ENCODE data around the gene IGSF8. TPM values are rescaled to one million over a fixed set of nuclear protein-coding genes. Genes with fewer than 3 reads are reported as not detected.

IGSF8 gene
- total RNA-seq, 1 donor from 2014 or later, result 32.9 TPM

DNA sequence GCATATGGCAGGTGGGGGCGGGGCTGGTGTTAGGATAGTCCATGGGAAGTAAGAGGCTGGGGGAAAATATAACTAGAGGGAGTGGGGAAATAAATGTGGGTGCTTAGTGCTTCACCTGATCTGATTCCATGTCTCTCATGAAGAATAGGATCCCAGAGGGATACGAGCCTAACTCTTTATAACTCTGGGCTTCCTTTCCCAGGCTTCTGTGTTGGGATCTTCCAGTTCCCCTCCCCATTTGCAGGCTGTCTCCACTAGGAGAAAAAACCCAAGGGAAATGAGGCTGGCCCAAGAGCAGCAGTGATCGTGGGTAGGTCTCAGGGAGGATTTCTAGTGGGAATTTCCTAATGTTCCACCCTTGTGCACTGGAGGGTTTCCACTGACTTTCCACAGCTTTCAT is 15.5 kb downstream of the IGSF8 start:
- no peak overlapping the region for H3K4me3 ChIP-seq (ENCODE audit: low read depth, low read length)
- no peak for TF ChIP-seq CTCF (IDR thresholded peaks at IDR 0.05; ENCODE audit: insufficient read depth, low read length, poor library complexity, severe bottlenecking)
- H3K36me3 ChIP-seq (ENCODE audit: control insufficient read depth, insufficient read depth, low read length), result no peaks in the 10 kb centered on the region
- peaks cover 50% of the 10 kb centered on the region for H3K27me3 ChIP-seq (ENCODE audit: control insufficient read depth, insufficient read depth, low read length)
- DNase-seq (ENCODE audit: low read depth), result no peak

DNA sequence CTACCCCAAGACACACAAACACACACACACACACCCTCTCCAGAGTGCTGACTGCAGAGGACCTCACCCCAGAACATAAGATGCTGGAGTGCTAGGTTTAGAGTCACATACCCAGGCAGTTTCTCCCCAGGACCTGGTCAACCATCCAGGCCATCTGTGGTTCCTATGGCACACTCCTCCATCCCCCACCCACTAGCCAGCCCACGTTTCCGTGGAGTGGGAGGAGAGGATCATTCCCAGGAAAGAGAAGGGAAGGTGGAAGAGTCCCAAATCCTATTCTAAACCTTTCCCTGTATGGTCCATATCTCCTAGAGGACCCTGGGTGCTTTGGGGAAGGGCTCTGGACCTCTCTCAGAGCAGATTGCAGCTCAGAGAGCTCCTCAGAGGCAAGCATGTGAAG is 15.9 kb downstream of the IGSF8 start:
- no peaks in the 10 kb centered on the region for H3K36me3 ChIP-seq (ENCODE audit: control insufficient read depth, insufficient read depth, low read length)
- H3K27me3 ChIP-seq (ENCODE audit: control insufficient read depth, insufficient read depth, low read length), result peaks cover 51% of the 10 kb centered on the region
- DNase-seq (ENCODE audit: low read depth), result no peak
- TF ChIP-seq CTCF (IDR thresholded peaks at IDR 0.05; ENCODE audit: insufficient read depth, low read length, poor library complexity, severe bottlenecking), result no peak
- no peak overlapping the region for H3K4me3 ChIP-seq (ENCODE audit: low read depth, low read length)

DNA sequence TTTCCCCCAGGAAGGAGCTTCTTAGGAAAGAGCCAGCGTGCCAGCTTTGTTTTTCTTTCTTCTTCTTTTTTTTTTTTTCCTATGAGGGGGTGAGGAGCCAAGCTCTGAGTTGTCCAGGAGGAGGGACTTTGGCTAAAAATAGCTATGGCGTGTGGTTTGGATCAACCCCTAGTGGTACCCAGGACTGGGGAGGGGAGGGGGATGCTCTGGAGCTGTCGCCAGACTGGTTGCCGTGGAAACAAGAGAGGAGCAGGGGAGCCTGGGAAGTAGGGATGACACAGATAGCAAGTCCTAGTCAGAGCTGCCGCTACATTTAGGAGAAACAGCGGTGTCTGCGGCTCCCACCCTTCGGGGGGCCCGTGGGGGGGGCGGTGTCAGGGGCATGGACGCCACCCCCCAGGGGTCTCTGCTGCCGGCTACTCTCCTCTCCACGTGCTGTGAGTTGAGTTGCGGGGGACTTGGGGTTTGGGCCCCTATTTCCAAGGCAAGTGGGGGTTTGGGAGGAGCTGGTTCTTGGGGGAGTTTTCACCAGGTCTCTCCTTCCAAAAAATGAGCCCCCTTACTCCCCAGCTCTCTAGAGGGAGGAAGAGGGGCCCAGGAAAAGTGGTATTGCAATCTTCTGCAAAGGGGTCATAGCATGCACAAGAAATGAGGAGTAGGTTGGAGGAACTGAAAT is 17.0 kb downstream of the IGSF8 start, which contains the start of gene KCNJ9:
Gene KCNJ9 (plus strand): TSS at position 278 of the 676 bp plus-strand sequence. CDS start 2,493 bp downstream, outside the sequence.
- no peak for DNase-seq (ENCODE audit: low read depth)
- no peaks in the 10 kb centered on the region for H3K36me3 ChIP-seq (ENCODE audit: control insufficient read depth, insufficient read depth, low read length)
- H3K27me3 ChIP-seq (ENCODE audit: control insufficient read depth, insufficient read depth, low read length), result peaks cover 55% of the 10 kb centered on the region
- no peak for TF ChIP-seq CTCF (IDR thresholded peaks at IDR 0.05; ENCODE audit: insufficient read depth, low read length, poor library complexity, severe bottlenecking)
- H3K4me3 ChIP-seq (ENCODE audit: low read depth, low read length), result no peak within 1 kb of the TSS

GRCh38 chr1:160080381-160081100 is 17.9 kb downstream of the IGSF8 start:
- Histone ChIP-seq H3K4me3 (ENCODE audit: low read depth, low read length) (no peak overlapping the region), H3K36me3 (ENCODE audit: control insufficient read depth, insufficient read depth, low read length) (no peaks in the 10 kb centered on the region), H3K27me3 (ENCODE audit: control insufficient read depth, insufficient read depth, low read length) (peaks cover 55% of the 10 kb centered on the region)
- no peak for DNase-seq (ENCODE audit: low read depth)
- TF ChIP-seq CTCF (IDR thresholded peaks at IDR 0.05; ENCODE audit: insufficient read depth, low read length, poor library complexity, severe bottlenecking), result no peak

- Histone ChIP-seq H3K27me3 (ENCODE audit: control insufficient read depth, insufficient read depth, low read length) (peaks cover 53% of the 10 kb centered on the region), H3K36me3 (ENCODE audit: control insufficient read depth, insufficient read depth, low read length) (no peaks in the 10 kb centered on the region), H3K4me3 (ENCODE audit: low read depth, low read length) (no peak overlapping the region)
- no peak for TF ChIP-seq CTCF (IDR thresholded peaks at IDR 0.05; ENCODE audit: insufficient read depth, low read length, poor library complexity, severe bottlenecking)
- no peak for DNase-seq (ENCODE audit: low read depth)
Observed at GRCh38 chr1:160079448-160079847, 19.0 kb downstream of the IGSF8 start.
